Ovary (tissue), 3 donors: ENCODE measurements around the gene ERG.

Experiments
- EP300 ChIP-seq: sonication (generic); formaldehyde crosslinking; IDR thresholded peaks from one replicate; pipeline ENCODE4 v1.6.1; 2017; ENCODE audit warnings: antibody characterized with exemption
- POLR2A ChIP-seq: fragments of 450-650 bp; IDR thresholded peaks from one replicate; pipeline ENCODE4 v1.6.1; 2017; ENCODE audit warnings: antibody characterized with exemption, mild to moderate bottlenecking, moderate library complexity
- TF ChIP-seq, protein P1 (sequence below), 3 donors: fragments of 450-650 bp in 2 of 3; fragments of 200-600 bp in 1 of 3; IDR thresholded peaks; one replicate each; pipeline versions ENCODE4 v1.5.1 to v1.8.0; 2016 to 2022; ENCODE audit warnings: antibody characterized with exemption in 3 of 3, mild to moderate bottlenecking in 1 of 3
- donor health status: DM: no; HTN: no; CAD: no.

DNA sequence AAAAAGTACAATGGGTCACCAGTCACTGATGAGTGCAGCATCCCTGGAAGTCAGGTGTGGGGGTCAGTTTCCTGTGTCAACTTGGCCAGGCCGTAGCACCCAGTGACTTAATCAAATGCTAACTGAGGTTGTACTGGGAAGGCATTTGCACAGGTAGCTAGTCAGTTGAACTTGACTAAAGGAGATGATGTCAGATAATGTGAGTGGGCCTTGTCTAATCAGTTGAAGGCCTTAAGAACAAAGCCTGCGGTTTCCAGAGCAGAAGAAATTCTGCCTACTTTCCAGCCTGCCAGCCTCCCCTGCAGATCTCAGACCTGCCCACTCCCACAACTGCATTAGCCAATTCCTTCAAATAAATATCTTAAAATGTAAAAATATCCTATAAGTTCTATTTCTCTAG is 57.1 kb downstream of the ERG start:
- TF ChIP-seq POLR2A (no peak), EP300 (no peak)
- TF ChIP-seq, protein P1, sequence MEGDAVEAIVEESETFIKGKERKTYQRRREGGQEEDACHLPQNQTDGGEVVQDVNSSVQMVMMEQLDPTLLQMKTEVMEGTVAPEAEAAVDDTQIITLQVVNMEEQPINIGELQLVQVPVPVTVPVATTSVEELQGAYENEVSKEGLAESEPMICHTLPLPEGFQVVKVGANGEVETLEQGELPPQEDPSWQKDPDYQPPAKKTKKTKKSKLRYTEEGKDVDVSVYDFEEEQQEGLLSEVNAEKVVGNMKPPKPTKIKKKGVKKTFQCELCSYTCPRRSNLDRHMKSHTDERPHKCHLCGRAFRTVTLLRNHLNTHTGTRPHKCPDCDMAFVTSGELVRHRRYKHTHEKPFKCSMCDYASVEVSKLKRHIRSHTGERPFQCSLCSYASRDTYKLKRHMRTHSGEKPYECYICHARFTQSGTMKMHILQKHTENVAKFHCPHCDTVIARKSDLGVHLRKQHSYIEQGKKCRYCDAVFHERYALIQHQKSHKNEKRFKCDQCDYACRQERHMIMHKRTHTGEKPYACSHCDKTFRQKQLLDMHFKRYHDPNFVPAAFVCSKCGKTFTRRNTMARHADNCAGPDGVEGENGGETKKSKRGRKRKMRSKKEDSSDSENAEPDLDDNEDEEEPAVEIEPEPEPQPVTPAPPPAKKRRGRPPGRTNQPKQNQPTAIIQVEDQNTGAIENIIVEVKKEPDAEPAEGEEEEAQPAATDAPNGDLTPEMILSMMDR (IDR thresholded peaks at IDR 0.05), result no peak
